Body of pancreas (tissue), 4 donors: Measurements from ENCODE around the gene LINC01488.

Experiments used
- POLR2A ChIP-seq, 3 donors: fragments of 450-650 bp; IDR thresholded peaks; one replicate each; pipeline ENCODE4 v1.6.1; 2016; ENCODE audit warnings: antibody characterized with exemption in 3 of 3, mild to moderate bottlenecking in 2 of 3
- TF ChIP-seq, protein P1 (sequence below), 7 experiments: fragments of 450-650 bp in 4 of 7; fragments of 200-600 bp in 3 of 7; sonication (generic) in 3 of 7; IDR thresholded peaks; one replicate each; pipeline ENCODE4 v1.5.1; 2016 to 2019; ENCODE audit warnings: antibody characterized with exemption in 7 of 7

DNA sequence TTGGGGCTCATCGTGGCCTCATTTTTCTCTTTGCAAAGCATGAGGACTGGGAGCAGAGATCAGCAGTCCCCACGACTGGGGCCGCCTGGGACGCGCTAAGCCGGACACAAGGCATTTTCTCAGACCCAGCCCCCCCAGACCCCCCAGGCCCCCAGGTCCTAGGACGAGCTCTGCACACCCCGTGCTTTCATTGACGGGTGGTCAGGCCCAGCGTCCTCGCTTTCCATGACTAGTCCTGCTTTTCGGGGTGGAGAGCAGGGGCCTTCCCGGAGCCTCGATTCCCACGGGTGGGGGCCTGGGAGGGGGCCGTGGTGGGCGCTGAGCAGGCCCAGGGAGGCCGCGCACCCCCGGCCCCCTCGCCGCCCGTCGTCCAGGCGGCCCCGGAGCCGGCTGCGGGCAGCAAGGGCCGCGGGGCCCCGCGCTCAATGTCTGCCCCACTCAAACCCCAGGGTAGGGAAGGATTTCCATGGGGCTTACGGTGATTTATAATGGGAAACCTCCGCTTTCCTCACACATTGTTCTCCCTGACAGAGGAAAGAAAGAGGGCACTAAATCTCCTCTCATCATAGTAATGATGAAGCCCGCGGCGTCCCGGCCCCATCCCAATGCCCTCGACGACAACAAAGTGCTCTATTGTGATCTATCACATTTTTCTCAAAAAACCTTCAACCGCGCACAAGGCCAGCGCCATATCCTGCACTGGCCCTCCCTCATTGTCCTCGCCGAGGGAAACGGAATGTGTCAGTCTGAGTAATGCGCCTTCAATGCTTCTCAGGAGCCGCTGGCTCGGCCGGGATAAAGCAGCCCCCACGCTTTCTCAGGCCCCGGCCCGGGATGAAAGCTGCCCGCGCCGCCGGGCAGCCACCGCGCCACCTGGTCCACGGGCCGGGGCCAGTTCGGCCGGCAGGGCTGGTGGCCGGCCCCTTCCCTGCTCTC lies 10.4 kb upstream of the LINC01488 start:
- TF ChIP-seq, protein P1, sequence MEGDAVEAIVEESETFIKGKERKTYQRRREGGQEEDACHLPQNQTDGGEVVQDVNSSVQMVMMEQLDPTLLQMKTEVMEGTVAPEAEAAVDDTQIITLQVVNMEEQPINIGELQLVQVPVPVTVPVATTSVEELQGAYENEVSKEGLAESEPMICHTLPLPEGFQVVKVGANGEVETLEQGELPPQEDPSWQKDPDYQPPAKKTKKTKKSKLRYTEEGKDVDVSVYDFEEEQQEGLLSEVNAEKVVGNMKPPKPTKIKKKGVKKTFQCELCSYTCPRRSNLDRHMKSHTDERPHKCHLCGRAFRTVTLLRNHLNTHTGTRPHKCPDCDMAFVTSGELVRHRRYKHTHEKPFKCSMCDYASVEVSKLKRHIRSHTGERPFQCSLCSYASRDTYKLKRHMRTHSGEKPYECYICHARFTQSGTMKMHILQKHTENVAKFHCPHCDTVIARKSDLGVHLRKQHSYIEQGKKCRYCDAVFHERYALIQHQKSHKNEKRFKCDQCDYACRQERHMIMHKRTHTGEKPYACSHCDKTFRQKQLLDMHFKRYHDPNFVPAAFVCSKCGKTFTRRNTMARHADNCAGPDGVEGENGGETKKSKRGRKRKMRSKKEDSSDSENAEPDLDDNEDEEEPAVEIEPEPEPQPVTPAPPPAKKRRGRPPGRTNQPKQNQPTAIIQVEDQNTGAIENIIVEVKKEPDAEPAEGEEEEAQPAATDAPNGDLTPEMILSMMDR (IDR thresholded peaks at IDR 0.05): no peak
- no peak for TF ChIP-seq POLR2A (IDR thresholded peaks at IDR 0.05)
